GM19372 (cell line): Measurements from ENCODE around the gene ZXDC.
A peak's percentile ranks its signal among the peaks of the same experiment; 100 is the strongest.

Experiments
- ATAC-seq: cut with Tn5 transposase; IDR thresholded peaks from one replicate; pipeline ENCODE4 v1.9.1; 2021; ENCODE audit warnings: mild to moderate bottlenecking, low read depth, moderate library complexity; ENCODE audit not compliant: unreplicated experiment

Gene ZXDC

GRCh38 chr3:126399756-126400155, 75.9 kb downstream of the ZXDC start:
- ATAC-seq, result no peak

GRCh38 chr3:126399351-126399735, 76.3 kb downstream of the ZXDC start:
- no peak for ATAC-seq

GRCh38 chr3:126398423-126399350, 77.0 kb downstream of the ZXDC start:
- ATAC-seq, result no peak

- no peak for ATAC-seq
Measured at GRCh38 chr3:126397610-126398422, 77.9 kb downstream of the ZXDC start.

GRCh38 chr3:126396536-126396935, 79.2 kb downstream of the ZXDC start:
- no peak for ATAC-seq

GRCh38 chr3:126395846-126396513, 79.7 kb downstream of the ZXDC start:
- no peak for ATAC-seq

- no peak for ATAC-seq
Measured at GRCh38 chr3:126394977-126395321, 80.7 kb downstream of the ZXDC start.

- ATAC-seq, result no peak
Measured at GRCh38 chr3:126394179-126394976, 81.3 kb downstream of the ZXDC start, which contains the start of gene CFAP100. TSS of gene CFAP100 (plus strand) at chr3:126394909. CDS start at chr3:126396001, 1,092 bp downstream.

- no peak for ATAC-seq
Measured at GRCh38 chr3:126393563-126393962, 82.1 kb downstream of the ZXDC start.

GRCh38 chr3:126392246-126392645, 83.4 kb downstream of the ZXDC start:
- no peak for ATAC-seq

- no peak for ATAC-seq
Measured at GRCh38 chr3:126391631-126392030, 84.1 kb downstream of the ZXDC start.

GRCh38 chr3:126390751-126391150, 84.9 kb downstream of the ZXDC start:
- no peak for ATAC-seq

- no peak for ATAC-seq
Measured at GRCh38 chr3:126390201-126390600, 85.5 kb downstream of the ZXDC start.

GRCh38 chr3:126389794-126390146, 85.9 kb downstream of the ZXDC start:
- ATAC-seq, result no peak

GRCh38 chr3:126389112-126389793, 86.4 kb downstream of the ZXDC start:
- ATAC-seq, result peak; percentile 74
